ENCODE results near the gene NOS2. TPM values are rescaled to one million over a fixed set of nuclear protein-coding genes. Genes with fewer than 3 reads are reported as not detected.
"Not testable (repeated sequence)": the region's sequence is repeated elsewhere in the genome, so short reads cannot be mapped to it uniquely, and the experiment has no call there.

NOS2 gene
- total RNA-seq, 3 donors from 2014 or later (not counting 1 experiment from before 2014, with no cell fraction given) = 0.19 to 0.20 TPM; not detected in 1

GRCh38 chr17:27747462-27748359 is 52.6 kb downstream of the NOS2 start:
- H3K9me3 Mint-ChIP-seq = no peaks in the 10 kb centered on the region
- Histone ChIP-seq H3K27ac (ENCODE audit: low read length) (no peak overlapping the region), H3K27me3 (ENCODE audit: control insufficient read depth, insufficient read depth, low read length) (no peaks in the 10 kb centered on the region), H3K4me1 (ENCODE audit: control insufficient read depth, insufficient read depth, low read length) (peaks cover 4% of the 10 kb centered on the region), H3K9me3 (ENCODE audit: control insufficient read depth, insufficient read depth, low read length) (no peaks in the 10 kb centered on the region), H3K4me3 (ENCODE audit: low read length) (no peak overlapping the region), H3K36me3 (ENCODE audit: control insufficient read depth, insufficient read depth, low read length) (no peaks in the 10 kb centered on the region)
- H3K36me3 Mint-ChIP-seq = no peaks in the 10 kb centered on the region
- no peak overlapping the region for H3K27ac Mint-ChIP-seq
- intact Hi-C loops (cut with micrococcal nuclease) = no loop called here
- no peaks in the 10 kb centered on the region for H3K27me3 Mint-ChIP-seq (ENCODE audit: low read depth in 2 of 2)
- 81% methylated on average over 13 of the region's 13 CpGs for whole genome bisulfite sequencing (ENCODE audit: insufficient coverage)
- TF ChIP-seq CTCF (IDR thresholded peaks at IDR 0.05) = no peak
- H3K4me3 Mint-ChIP-seq = no peak overlapping the region
- no peak for ATAC-seq
- H3K4me1 Mint-ChIP-seq = no peaks in the 10 kb centered on the region
- no peak for DNase-seq

- Mint-ChIP-seq H3K27ac (no peak overlapping the region), H3K4me3 (no peak overlapping the region), H3K9me3 (no peaks in the 10 kb centered on the region), H3K27me3 (ENCODE audit: low read depth in 2 of 2) (no peaks in the 10 kb centered on the region), H3K4me1 (no peaks in the 10 kb centered on the region), H3K36me3 (no peaks in the 10 kb centered on the region)
- H3K9me3 ChIP-seq (ENCODE audit: control insufficient read depth, insufficient read depth, low read length) = no peaks in the 10 kb centered on the region
- peaks cover 4% of the 10 kb centered on the region for H3K4me1 ChIP-seq (ENCODE audit: control insufficient read depth, insufficient read depth, low read length)
- no peak for DNase-seq
- 94% methylated on average over 5 of the region's 5 CpGs for WGBS (ENCODE audit: insufficient coverage)
- ATAC-seq = no peak
- H3K4me3 ChIP-seq (ENCODE audit: low read length) = no peak overlapping the region
- no peaks in the 10 kb centered on the region for H3K36me3 ChIP-seq (ENCODE audit: control insufficient read depth, insufficient read depth, low read length)
- H3K27me3 ChIP-seq (ENCODE audit: control insufficient read depth, insufficient read depth, low read length) = no peaks in the 10 kb centered on the region
- no peak for TF ChIP-seq CTCF (IDR thresholded peaks at IDR 0.05)
- H3K27ac ChIP-seq (ENCODE audit: low read length) = no peak overlapping the region
- intact Hi-C loops (cut with micrococcal nuclease) = no loop called here
Measured at GRCh38 chr17:27746881-27747280, 53.4 kb downstream of the NOS2 start.

- intact Hi-C loops (cut with micrococcal nuclease); H3K4me3 ChIP-seq (ENCODE audit: low read length); DNase-seq; H3K36me3 Mint-ChIP-seq; H3K27ac ChIP-seq (ENCODE audit: low read length); H3K9me3 Mint-ChIP-seq; H3K27me3 Mint-ChIP-seq (ENCODE audit: low read depth in 2 of 2); H3K4me1 Mint-ChIP-seq; ATAC-seq; H3K27ac Mint-ChIP-seq; H3K4me3 Mint-ChIP-seq; H3K27me3 ChIP-seq (ENCODE audit: control insufficient read depth, insufficient read depth, low read length); H3K9me3 ChIP-seq (ENCODE audit: control insufficient read depth, insufficient read depth, low read length); H3K36me3 ChIP-seq (ENCODE audit: control insufficient read depth, insufficient read depth, low read length); H3K4me1 ChIP-seq (ENCODE audit: control insufficient read depth, insufficient read depth, low read length): not testable (repeated sequence)
- no CpG with 5 or more reads among the region's 5 CpGs for WGBS (ENCODE audit: insufficient coverage)
Measured at GRCh38 chr17:27746320-27746719, 54.0 kb downstream of the NOS2 start.

- H3K27ac ChIP-seq (ENCODE audit: low read length); H3K9me3 Mint-ChIP-seq; H3K27me3 Mint-ChIP-seq (ENCODE audit: low read depth in 2 of 2); DNase-seq; H3K4me3 ChIP-seq (ENCODE audit: low read length); H3K4me3 Mint-ChIP-seq; H3K4me1 ChIP-seq (ENCODE audit: control insufficient read depth, insufficient read depth, low read length); H3K27ac Mint-ChIP-seq; H3K9me3 ChIP-seq (ENCODE audit: control insufficient read depth, insufficient read depth, low read length); H3K27me3 ChIP-seq (ENCODE audit: control insufficient read depth, insufficient read depth, low read length); H3K36me3 ChIP-seq (ENCODE audit: control insufficient read depth, insufficient read depth, low read length); intact Hi-C loops (cut with micrococcal nuclease); H3K4me1 Mint-ChIP-seq; ATAC-seq; H3K36me3 Mint-ChIP-seq: not testable (repeated sequence)
- WGBS (ENCODE audit: insufficient coverage) = 82% methylated on average over 12 of the region's 13 CpGs
Measured at GRCh38 chr17:27745207-27745830, 55.0 kb downstream of the NOS2 start.

Measured in natural killer cell (primary cell).